B cell (primary cell): ENCODE results near the gene SDK1.

Source experiments
- EZH2 ChIP-seq: IDR thresholded peaks from 2 replicates; pipeline ENCODE4 v1.6.1; 2012; ENCODE audit warnings: borderline replicate concordance, low read depth, mild to moderate bottlenecking, moderate library complexity, low read length; ENCODE audit not compliant: insufficient read depth, poor library complexity, severe bottlenecking
- TF ChIP-seq, protein P1 (sequence below): fragments of 200-600 bp; IDR thresholded peaks from one replicate; pipeline ENCODE4 v1.8.0; 2022; ENCODE audit warnings: antibody characterized with exemption, mild to moderate bottlenecking

DNA sequence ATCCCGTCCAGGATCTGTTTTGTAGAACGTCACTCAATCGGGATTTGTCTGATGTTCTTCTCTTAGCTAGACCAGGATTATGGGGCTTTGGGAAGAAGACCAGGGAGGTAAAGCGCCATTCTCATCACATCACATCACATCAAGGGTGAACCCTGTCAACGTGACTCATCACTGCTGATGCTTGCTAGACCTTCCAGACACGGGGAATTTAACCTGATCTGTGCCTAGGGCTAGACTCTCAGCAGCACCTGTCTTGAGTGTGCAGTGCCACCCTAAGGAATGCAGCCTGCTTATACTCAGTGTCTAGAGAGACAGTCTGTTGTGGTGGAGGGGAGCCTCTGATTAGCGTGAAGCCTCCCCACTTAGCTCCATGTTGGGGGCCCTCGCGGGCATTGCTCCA lies 702.5 kb downstream of the SDK1 start:
- TF ChIP-seq, protein P1, sequence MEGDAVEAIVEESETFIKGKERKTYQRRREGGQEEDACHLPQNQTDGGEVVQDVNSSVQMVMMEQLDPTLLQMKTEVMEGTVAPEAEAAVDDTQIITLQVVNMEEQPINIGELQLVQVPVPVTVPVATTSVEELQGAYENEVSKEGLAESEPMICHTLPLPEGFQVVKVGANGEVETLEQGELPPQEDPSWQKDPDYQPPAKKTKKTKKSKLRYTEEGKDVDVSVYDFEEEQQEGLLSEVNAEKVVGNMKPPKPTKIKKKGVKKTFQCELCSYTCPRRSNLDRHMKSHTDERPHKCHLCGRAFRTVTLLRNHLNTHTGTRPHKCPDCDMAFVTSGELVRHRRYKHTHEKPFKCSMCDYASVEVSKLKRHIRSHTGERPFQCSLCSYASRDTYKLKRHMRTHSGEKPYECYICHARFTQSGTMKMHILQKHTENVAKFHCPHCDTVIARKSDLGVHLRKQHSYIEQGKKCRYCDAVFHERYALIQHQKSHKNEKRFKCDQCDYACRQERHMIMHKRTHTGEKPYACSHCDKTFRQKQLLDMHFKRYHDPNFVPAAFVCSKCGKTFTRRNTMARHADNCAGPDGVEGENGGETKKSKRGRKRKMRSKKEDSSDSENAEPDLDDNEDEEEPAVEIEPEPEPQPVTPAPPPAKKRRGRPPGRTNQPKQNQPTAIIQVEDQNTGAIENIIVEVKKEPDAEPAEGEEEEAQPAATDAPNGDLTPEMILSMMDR, result no peak
- TF ChIP-seq EZH2, result no peak
